ENCODE measurements around the gene SPC24.
A peak's percentile ranks its signal among the peaks of the same experiment; 100 is the strongest.

Gene SPC24, protein sequence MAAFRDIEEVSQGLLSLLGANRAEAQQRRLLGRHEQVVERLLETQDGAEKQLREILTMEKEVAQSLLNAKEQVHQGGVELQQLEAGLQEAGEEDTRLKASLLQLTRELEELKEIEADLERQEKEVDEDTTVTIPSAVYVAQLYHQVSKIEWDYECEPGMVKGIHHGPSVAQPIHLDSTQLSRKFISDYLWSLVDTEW

DNA sequence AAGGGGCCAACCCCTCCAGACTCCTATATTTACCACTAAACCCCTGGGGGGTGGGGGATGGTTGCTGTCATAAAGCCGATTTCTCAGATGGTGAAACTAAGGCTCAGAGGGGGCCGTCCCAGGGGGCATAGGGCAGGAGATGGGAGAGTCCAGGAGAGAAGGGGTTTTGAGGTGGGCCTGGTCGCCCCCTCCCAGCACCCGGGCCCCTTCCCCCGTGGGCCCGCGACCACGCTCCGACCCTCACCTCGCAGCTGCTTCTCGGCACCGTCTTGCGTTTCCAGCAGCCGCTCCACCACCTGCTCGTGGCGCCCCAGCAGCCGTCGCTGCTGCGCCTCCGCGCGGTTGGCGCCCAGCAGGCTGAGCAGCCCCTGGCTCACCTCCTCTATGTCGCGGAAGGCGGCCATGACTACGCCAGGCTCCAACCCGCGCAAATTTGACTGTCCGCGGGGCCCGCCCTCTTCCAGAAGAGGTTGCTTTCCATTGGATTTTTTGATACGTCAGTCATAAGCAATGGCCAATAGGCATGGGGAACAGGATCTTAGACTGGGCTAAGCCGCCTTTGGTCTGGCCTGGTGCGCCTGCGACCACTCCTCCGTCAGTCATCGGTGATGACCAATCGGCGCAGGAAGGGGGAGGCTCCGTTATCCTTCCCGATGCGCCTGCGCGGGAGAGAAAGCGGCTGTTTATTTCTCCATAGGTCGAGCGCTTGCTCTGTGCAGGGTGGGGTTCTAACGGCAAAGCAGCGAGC lies at the start of gene SPC24:
TSS of gene SPC24 (minus strand) at position 410 of the 748 bp plus-strand sequence. CDS start at position 404, 6 bp downstream.
- peak; percentile 98 for DNase-seq (ENCODE audit: low read depth)
- peak within 1 kb of the TSS; percentile 79 for H3K4me3 ChIP-seq (ENCODE audit: low read length)
- no peak for TF ChIP-seq CTCF (IDR thresholded peaks at IDR 0.05; ENCODE audit: insufficient read depth, low read depth, low read length, missing control alignments)

- no peak for TF ChIP-seq CTCF (IDR thresholded peaks at IDR 0.05; ENCODE audit: insufficient read depth, low read depth, low read length, missing control alignments)
- no peak overlapping the region for H3K4me3 ChIP-seq (ENCODE audit: low read length)
- DNase-seq (ENCODE audit: low read depth), result no peak
Observed at GRCh38 chr19:11204943-11205349, 49.4 kb upstream of the SPC24 start.

DNA sequence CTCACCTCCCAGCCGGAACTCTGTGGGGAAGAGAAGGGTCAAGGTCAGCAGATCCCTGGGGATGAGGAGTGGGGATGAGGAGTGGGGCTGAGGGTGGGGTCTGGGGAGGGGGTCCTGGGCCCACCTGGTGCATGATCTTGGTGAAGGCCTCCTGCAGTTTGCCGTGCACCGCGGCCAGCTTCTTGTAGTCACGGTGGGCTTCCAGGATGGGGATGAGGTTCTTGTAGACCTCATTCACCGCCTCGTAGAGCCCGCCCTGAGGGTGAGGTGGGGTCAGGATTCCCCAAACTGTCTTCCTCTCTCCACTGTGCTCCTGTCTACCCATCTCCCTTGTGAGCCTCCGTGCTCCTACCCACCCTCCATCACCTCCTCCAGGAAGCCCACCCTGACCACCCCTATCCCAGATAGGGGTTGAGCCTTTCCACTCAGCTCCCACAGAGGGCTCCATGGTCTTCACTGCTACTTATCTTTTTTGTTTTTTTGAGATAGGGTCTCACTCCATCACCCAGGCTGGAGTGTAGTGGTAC lies 48.6 kb upstream of the SPC24 start:
- DNase-seq (ENCODE audit: low read depth), result no peak
- no peak for TF ChIP-seq CTCF (IDR thresholded peaks at IDR 0.05; ENCODE audit: insufficient read depth, low read depth, low read length, missing control alignments)

DNA sequence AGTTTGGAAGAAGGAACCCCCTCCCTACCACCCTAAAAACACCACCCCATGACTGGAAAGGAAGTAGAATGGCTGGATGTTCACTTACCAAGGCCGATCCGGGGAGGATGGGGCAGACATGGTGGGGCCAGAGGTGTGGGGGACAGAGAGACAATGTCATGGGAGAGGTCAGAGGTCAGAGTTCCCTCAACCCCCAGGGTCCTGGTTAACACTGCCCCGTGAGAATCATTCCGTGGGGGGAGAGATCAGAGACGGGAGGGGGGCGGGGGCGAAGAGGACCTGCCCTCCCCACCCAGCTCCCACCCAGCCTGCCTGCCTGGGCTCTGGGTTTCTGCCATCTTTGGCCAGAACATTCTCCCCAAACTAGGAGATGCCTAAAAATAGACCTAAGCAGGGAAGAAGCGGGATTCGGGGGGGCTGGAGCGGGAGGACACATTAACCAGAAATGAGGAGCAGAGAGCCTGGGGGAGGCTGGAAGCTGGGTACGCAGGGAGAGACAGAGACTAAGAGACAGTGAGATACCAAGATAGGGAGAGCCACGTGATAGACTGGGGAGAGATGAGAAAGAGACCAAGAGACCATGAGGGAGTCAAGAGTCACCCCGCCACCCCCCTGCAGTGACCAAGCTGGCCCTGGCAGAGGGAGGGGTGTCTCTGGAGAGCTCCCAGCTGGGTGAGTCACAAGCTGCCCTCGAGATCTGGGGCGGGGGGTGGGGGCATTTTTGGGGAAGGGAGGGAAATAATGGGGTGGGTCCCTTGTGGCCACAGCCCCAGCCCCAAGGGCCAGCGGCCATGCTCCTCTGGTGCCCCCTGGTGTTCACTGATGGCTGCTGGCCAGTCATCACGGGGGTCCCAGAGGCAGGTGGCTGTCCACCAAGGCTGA lies 47.9 kb upstream of the SPC24 start:
- peak; percentile 69 for TF ChIP-seq CTCF (IDR thresholded peaks at IDR 0.05; ENCODE audit: insufficient read depth, low read depth, low read length, missing control alignments)
- no peak for DNase-seq (ENCODE audit: low read depth)
- no peak overlapping the region for H3K4me3 ChIP-seq (ENCODE audit: low read length)

More for the DNA sequence above, 48.6 kb upstream of the SPC24 start:
- H3K4me3 ChIP-seq (ENCODE audit: low read length), result no peak overlapping the region

- TF ChIP-seq CTCF (IDR thresholded peaks at IDR 0.05; ENCODE audit: insufficient read depth, low read depth, low read length, missing control alignments), result no peak
- H3K4me3 ChIP-seq (ENCODE audit: low read length), result no peak overlapping the region
- no peak for DNase-seq (ENCODE audit: low read depth)
Observed at GRCh38 chr19:11202488-11203193, 47.1 kb upstream of the SPC24 start.

- H3K4me3 ChIP-seq (ENCODE audit: low read length), result no peak overlapping the region
- no peak for DNase-seq (ENCODE audit: low read depth)
- no peak for TF ChIP-seq CTCF (IDR thresholded peaks at IDR 0.05; ENCODE audit: insufficient read depth, low read depth, low read length, missing control alignments)
Observed at GRCh38 chr19:11201791-11202190, 46.2 kb upstream of the SPC24 start.
